ENCODE measurements around the gene IL17REL. TPM values are rescaled to one million over a fixed set of nuclear protein-coding genes. Genes with fewer than 3 reads are reported as not detected.

The IL17REL gene
- total RNA-seq, 4 donors from 2014 or later = not detected

- 84 to 86% methylated on average over 11 to 23 of the region's 29 CpGs for WGBS, 2 donors
- H3K27ac ChIP-seq = no peak overlapping the region
- no peak overlapping the region for H3K4me3 ChIP-seq
- H3K4me1 ChIP-seq = no peaks in the 10 kb centered on the region
- DNase-seq = no peak
- H3K9me3 ChIP-seq = peaks cover 0 to 5% (median 0%) of the 10 kb centered on the region in 3 donors
- intact Hi-C loops (cut with DNase I) = loop anchor here (10.0 kb wide), 1 partner anchor 265 kb away; no protein-coding TSS in a partner anchor
- no peak for TF ChIP-seq CTCF (IDR thresholded peaks at IDR 0.05)
- no peak for TF ChIP-seq POLR2A (IDR thresholded peaks at IDR 0.05)
- no peaks in the 10 kb centered on the region for H3K36me3 ChIP-seq
- H3K27me3 ChIP-seq = peaks cover 0 to 53% (median 0%) of the 10 kb centered on the region in 4 donors
Measured at GRCh38 chr22:50039669-50040443, 27.3 kb upstream of the IL17REL start.

GRCh38 chr22:50035976-50036724, 23.6 kb upstream of the IL17REL start:
- Histone ChIP-seq H3K27ac (no peak overlapping the region), H3K9me3 (peaks cover 0 to 5% (median 0%) of the 10 kb centered on the region in 3 donors), H3K4me1 (no peaks in the 10 kb centered on the region), H3K27me3 (peaks cover 0 to 58% (median 0%) of the 10 kb centered on the region in 4 donors), H3K36me3 (no peaks in the 10 kb centered on the region), H3K4me3 (no peak overlapping the region)
- no peak for DNase-seq
- WGBS, 2 donors = 73 to 88% methylated on average over 17 to 20 of the region's 23 CpGs
- intact Hi-C loops (cut with DNase I) = loop anchor here (10.0 kb wide), 1 partner anchor 261 kb away; no protein-coding TSS in a partner anchor
- TF ChIP-seq CTCF (IDR thresholded peaks at IDR 0.05) = no peak
- no peak for TF ChIP-seq POLR2A (IDR thresholded peaks at IDR 0.05)

- WGBS, 2 donors = 87% methylated on average over 6 of the region's 24 CpGs; no CpG with 5 or more reads in 1 of the 2 donors
- H3K4me3 ChIP-seq = no peak overlapping the region
- no peak for DNase-seq
- H3K36me3 ChIP-seq = no peaks in the 10 kb centered on the region
- peaks cover under 1 to 4% (median 1%) of the 10 kb centered on the region in 3 donors for H3K4me1 ChIP-seq
- intact Hi-C loops (cut with DNase I) = loop anchor here (10.0 kb wide), 1 partner anchor 261 kb away; no protein-coding TSS in a partner anchor
- TF ChIP-seq POLR2A (IDR thresholded peaks at IDR 0.05) = no peak
- TF ChIP-seq CTCF (IDR thresholded peaks at IDR 0.05) = no peak
- H3K27me3 ChIP-seq = peaks cover 0 to 60% (median 0%) of the 10 kb centered on the region in 4 donors
- H3K27ac ChIP-seq = no peak overlapping the region
- peaks cover 0 to 5% (median 0%) of the 10 kb centered on the region in 3 donors for H3K9me3 ChIP-seq
Measured at GRCh38 chr22:50035131-50035881, 22.7 kb upstream of the IL17REL start.

GRCh38 chr22:50034126-50035081, 21.8 kb upstream of the IL17REL start:
- WGBS, 2 donors = 69 to 74% methylated on average over 16 to 20 of the region's 43 CpGs
- Histone ChIP-seq H3K27ac (no peak overlapping the region), H3K27me3 (peaks cover 0 to 67% (median 0%) of the 10 kb centered on the region in 4 donors), H3K4me3 (no peak overlapping the region), H3K36me3 (no peaks in the 10 kb centered on the region), H3K4me1 (peaks cover 5 to 11% (median 5%) of the 10 kb centered on the region in 3 donors), H3K9me3 (peaks cover 0 to 5% (median 0%) of the 10 kb centered on the region in 3 donors)
- intact Hi-C loops (cut with DNase I) = loop anchor here (10.0 kb wide), 1 partner anchor 260 kb away; no protein-coding TSS in a partner anchor
- no peak for DNase-seq
- no peak for TF ChIP-seq CTCF (IDR thresholded peaks at IDR 0.05)
- no peak for TF ChIP-seq POLR2A (IDR thresholded peaks at IDR 0.05)
